Body of pancreas (tissue), 4 donors: ENCODE measurements around the gene NACA2. TPM values are rescaled to one million over a fixed set of nuclear protein-coding genes. Genes with fewer than 3 reads are reported as not detected.
"Not testable (repeated sequence)": the region's sequence is repeated elsewhere in the genome, so short reads cannot be mapped to it uniquely, and the experiment has no call there.

ENCODE experiments used
- ATAC-seq: fragments of 150-250 bp; one replicate; pipeline ENCODE4 v1.9.1; 2016
- DNase-seq, 4 donors: peaks; one replicate each; pipeline ENCODE4 v3.0.0-alpha.2; 2019
- H3K27ac ChIP-seq, 4 donors: fragments of 200-600 bp; sonication (generic); 1 replicate in 3 of 4; 2 replicates in 1 of 4; pipeline versions ENCODE4 v1.5.1 to v1.6.1; 2016 to 2019; ENCODE audit warnings: mild to moderate bottlenecking in 1 of 4, mixed read lengths in 1 of 4, moderate library complexity in 1 of 4
- H3K27me3 ChIP-seq, 2 donors: fragments of 200-600 bp; sonication (generic); one replicate each; pipeline ENCODE4 v1.6.0; 2016; ENCODE audit warnings: mild to moderate bottlenecking in 1 of 2
- H3K36me3 ChIP-seq, 2 donors: fragments of 200-600 bp; sonication (generic); replicated peaks in 1 of 2; 2 replicates each; pipeline ENCODE4 v1.5.1; 2016; ENCODE audit warnings: low read depth in 2 of 2; ENCODE audit not compliant: insufficient read depth in 1 of 2
- H3K4me1 ChIP-seq: fragments of 200-600 bp; sonication (generic); one replicate; pipeline ENCODE4 v1.6.0; 2016
- H3K4me3 ChIP-seq, 2 donors: fragments of 200-600 bp; sonication (generic); 1 replicate in 1 of 2; 2 replicates in 1 of 2; pipeline ENCODE4 v1.5.1; 2016 to 2019
- H3K9me3 ChIP-seq, 3 donors: fragments of 200-600 bp; sonication (generic); 1 replicate in 2 of 3; 2 replicates in 1 of 3; pipeline ENCODE4 v1.5.1; 2016
- POLR2A ChIP-seq, 3 donors: fragments of 450-650 bp; IDR thresholded peaks; one replicate each; pipeline ENCODE4 v1.6.1; 2016; ENCODE audit warnings: antibody characterized with exemption in 3 of 3, mild to moderate bottlenecking in 2 of 3
- WGBS, 2 donors: methylation state at CpG; one replicate each; pipeline ENCODE4 v1.1.5; 2017; 5-methylcytosine and 5-hydroxymethylcytosine counted together
- intact Hi-C: fragments of 100-400 bp; cut with DNase I; formaldehyde crosslinking; loops from one replicate; pipeline ENCODE4 v1.15.1; 2023
- total RNA-seq, 2 donors: library from RNA; depleted of rRNA; stranded (reverse); fragments of >200 nt; gene quantifications; one replicate each; pipeline ENCODE4 v1.1.0, GENCODE V29; 2016
- TF ChIP-seq, protein P1 (sequence below), 7 experiments: fragments of 450-650 bp in 4 of 7; fragments of 200-600 bp in 3 of 7; sonication (generic) in 3 of 7; IDR thresholded peaks; one replicate each; pipeline ENCODE4 v1.5.1; 2016 to 2019; ENCODE audit warnings: antibody characterized with exemption in 7 of 7

Gene NACA2
- total RNA-seq, 2 donors from 2014 or later: 1.6 TPM; not detected in 1

DNA sequence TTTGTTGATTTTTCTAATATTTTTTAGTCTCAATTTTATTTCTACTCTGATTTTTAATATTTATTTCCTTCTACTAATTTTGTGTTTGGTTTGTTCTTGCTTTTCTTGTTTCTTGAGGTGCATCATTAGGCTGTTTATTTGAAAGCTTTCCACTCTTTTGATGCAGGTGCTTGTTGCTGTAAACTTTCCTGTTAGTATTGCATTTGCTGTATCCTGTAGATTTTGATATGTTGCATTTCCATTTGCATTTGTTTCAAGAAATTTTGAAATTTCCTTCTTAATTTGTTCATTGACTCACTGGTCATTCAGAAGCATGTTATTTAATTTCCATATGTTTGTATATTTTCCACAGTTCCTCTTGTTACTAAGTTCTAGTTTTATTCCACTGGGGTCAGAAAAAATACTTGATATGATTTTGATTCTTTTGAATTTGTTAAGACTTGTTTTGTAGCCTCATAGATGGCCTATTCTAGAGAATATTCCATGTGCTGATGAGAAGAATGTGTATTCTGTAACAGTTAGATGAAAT, 43.1 kb upstream of the NACA2 start:
- H3K27ac ChIP-seq: no peak overlapping the region
- H3K36me3 ChIP-seq: no peaks in the 10 kb centered on the region
- TF ChIP-seq, protein P1, sequence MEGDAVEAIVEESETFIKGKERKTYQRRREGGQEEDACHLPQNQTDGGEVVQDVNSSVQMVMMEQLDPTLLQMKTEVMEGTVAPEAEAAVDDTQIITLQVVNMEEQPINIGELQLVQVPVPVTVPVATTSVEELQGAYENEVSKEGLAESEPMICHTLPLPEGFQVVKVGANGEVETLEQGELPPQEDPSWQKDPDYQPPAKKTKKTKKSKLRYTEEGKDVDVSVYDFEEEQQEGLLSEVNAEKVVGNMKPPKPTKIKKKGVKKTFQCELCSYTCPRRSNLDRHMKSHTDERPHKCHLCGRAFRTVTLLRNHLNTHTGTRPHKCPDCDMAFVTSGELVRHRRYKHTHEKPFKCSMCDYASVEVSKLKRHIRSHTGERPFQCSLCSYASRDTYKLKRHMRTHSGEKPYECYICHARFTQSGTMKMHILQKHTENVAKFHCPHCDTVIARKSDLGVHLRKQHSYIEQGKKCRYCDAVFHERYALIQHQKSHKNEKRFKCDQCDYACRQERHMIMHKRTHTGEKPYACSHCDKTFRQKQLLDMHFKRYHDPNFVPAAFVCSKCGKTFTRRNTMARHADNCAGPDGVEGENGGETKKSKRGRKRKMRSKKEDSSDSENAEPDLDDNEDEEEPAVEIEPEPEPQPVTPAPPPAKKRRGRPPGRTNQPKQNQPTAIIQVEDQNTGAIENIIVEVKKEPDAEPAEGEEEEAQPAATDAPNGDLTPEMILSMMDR (IDR thresholded peaks at IDR 0.05): no peak
- no peak for TF ChIP-seq POLR2A (IDR thresholded peaks at IDR 0.05)
- H3K4me3 ChIP-seq: no peak overlapping the region
- ATAC-seq: no peak
- no peak for DNase-seq
- H3K27me3 ChIP-seq: no peaks in the 10 kb centered on the region
- intact Hi-C loops: no loop called here
- H3K9me3 ChIP-seq: no peaks in the 10 kb centered on the region
- no peaks in the 10 kb centered on the region for H3K4me1 ChIP-seq

- no peaks in the 10 kb centered on the region for H3K4me1 ChIP-seq
- no peak for ATAC-seq
- no peak for DNase-seq
- no peak overlapping the region for H3K4me3 ChIP-seq
- no peak overlapping the region for H3K27ac ChIP-seq
- H3K9me3 ChIP-seq: no peaks in the 10 kb centered on the region
- 75 to 83% methylated on average over 1 of the region's 1 CpG for WGBS, 2 donors
- intact Hi-C loops: no loop called here
- H3K27me3 ChIP-seq: no peaks in the 10 kb centered on the region
- TF ChIP-seq, protein P1 (IDR thresholded peaks at IDR 0.05): no peak
- no peak for TF ChIP-seq POLR2A (IDR thresholded peaks at IDR 0.05)
- no peaks in the 10 kb centered on the region for H3K36me3 ChIP-seq
Measured at GRCh38 chr17:61632826-61633225, 41.8 kb upstream of the NACA2 start.

DNA sequence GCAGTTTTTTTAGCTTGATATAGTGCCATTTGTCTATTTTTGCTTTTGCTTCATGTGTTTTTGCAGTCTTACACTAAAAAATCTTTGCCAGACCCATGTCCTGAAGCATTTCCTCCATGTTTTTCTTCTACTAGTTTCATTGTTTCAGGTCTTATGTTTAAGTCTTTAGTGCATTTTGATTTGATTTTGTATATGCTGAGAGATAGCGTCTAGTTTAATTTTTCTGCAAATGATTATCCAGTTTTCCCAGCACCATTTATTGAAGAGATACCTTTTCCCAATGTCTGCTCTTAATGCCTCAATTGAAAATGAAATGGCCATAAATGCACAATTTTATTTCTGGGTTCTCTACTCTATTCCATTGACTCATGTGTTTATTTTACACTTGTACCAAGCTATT, 40.8 kb upstream of the NACA2 start:
- intact Hi-C loops: no loop called here
- no peaks in the 10 kb centered on the region for H3K4me1 ChIP-seq
- H3K27ac ChIP-seq: no peak overlapping the region
- H3K36me3 ChIP-seq: no peaks in the 10 kb centered on the region
- 52 to 83% methylated on average over 1 of the region's 1 CpG for WGBS, 2 donors
- H3K9me3 ChIP-seq: no peaks in the 10 kb centered on the region
- no peaks in the 10 kb centered on the region for H3K27me3 ChIP-seq
- no peak for TF ChIP-seq POLR2A (IDR thresholded peaks at IDR 0.05)
- TF ChIP-seq, protein P1 (IDR thresholded peaks at IDR 0.05): no peak
- no peak overlapping the region for H3K4me3 ChIP-seq
- DNase-seq (no peak), ATAC-seq (no peak)

GRCh38 chr17:61628158-61628557, 37.1 kb upstream of the NACA2 start:
- ATAC-seq, H3K36me3 ChIP-seq, H3K27ac ChIP-seq, intact Hi-C loops, H3K4me3 ChIP-seq, H3K9me3 ChIP-seq, H3K4me1 ChIP-seq, H3K27me3 ChIP-seq, DNase-seq: not testable (repeated sequence)
- 74 to 82% methylated on average over 4 of the region's 4 CpGs for WGBS, 2 donors

GRCh38 chr17:61627658-61628057, 36.6 kb upstream of the NACA2 start:
- Histone ChIP-seq H3K27me3 (no peaks in the 10 kb centered on the region), H3K4me1 (no peaks in the 10 kb centered on the region), H3K27ac (no peak overlapping the region), H3K4me3 (no peak overlapping the region), H3K36me3 (no peaks in the 10 kb centered on the region), H3K9me3 (no peaks in the 10 kb centered on the region)
- WGBS, 2 donors: 4 to 9% methylated on average over 2 of the region's 2 CpGs
- TF ChIP-seq POLR2A (IDR thresholded peaks at IDR 0.05): no peak
- TF ChIP-seq, protein P1 (IDR thresholded peaks at IDR 0.05): no peak
- DNase-seq (no peak), ATAC-seq (no peak)
- intact Hi-C loops: no loop called here
